Measurements from ENCODE around the gene HSD11B2. TPM values are rescaled to one million over a fixed set of nuclear protein-coding genes. Genes with fewer than 3 reads are reported as not detected.

HSD11B2 gene
- total RNA-seq, 1 experiment from 2014 or later, result 2.4 TPM

- Histone ChIP-seq H3K4me3 (ENCODE audit: low read length) (no peak overlapping the region), H3K9me2 (replicated peaks; ENCODE audit: low read length) (no peaks in the 10 kb centered on the region), H3K4me2 (ENCODE audit: low read length) (no peak overlapping the region), H3K79me2 (ENCODE audit: low read length) (no peaks in the 10 kb centered on the region), H3K27me3 (ENCODE audit: low read length) (no peaks in the 10 kb centered on the region), H2AFZ (ENCODE audit: low read length) (no peak overlapping the region), H3K27ac (ENCODE audit: low read length) (no peak overlapping the region), H4K20me1 (ENCODE audit: low read length) (no peaks in the 10 kb centered on the region), H3K4me1 (ENCODE audit: insufficient read depth, low read length) (no peaks in the 10 kb centered on the region), H3K36me3 (ENCODE audit: low read depth, low read length) (no peaks in the 10 kb centered on the region), H3K9ac (ENCODE audit: low read length) (no peak overlapping the region), H3F3A (ENCODE audit: low read length, unreplicated experiment) (no peaks in the 10 kb centered on the region), H3K9me3 (ENCODE audit: low read length) (no peaks in the 10 kb centered on the region)
- no peak for DNase-seq
- POLR2A ChIA-PET (ENCODE audit: unreplicated experiment), result no interaction called here
- no peak for ATAC-seq
- CTCF ChIA-PET, result no interaction called here
- no TSS peak for BruUV-seq (replicated peaks)
- intact Hi-C loops (cut with micrococcal nuclease), result no loop called here
- no peak for TF ChIP-seq EZH2phosphoT487 (IDR thresholded peaks at IDR 0.05; ENCODE audit: borderline replicate concordance, low read length)
- TF ChIP-seq EZH2 (IDR thresholded peaks at IDR 0.05; ENCODE audit: low read length, unreplicated experiment), result no peak
- TF ChIP-seq CTCF (conservative IDR thresholded peaks at IDR 0.05; ENCODE audit: low read depth, low read length), result no peak
Observed at GRCh38 chr16:67423015-67423414, 7.9 kb upstream of the HSD11B2 start.

GRCh38 chr16:67423611-67424260, 7.2 kb upstream of the HSD11B2 start:
- no peak overlapping the region for H3K9ac ChIP-seq (ENCODE audit: low read length)
- H3K79me2 ChIP-seq (ENCODE audit: low read length), result no peaks in the 10 kb centered on the region
- no peak overlapping the region for H3K4me2 ChIP-seq (ENCODE audit: low read length)
- CTCF ChIA-PET, result no interaction called here
- no peak for ATAC-seq
- H4K20me1 ChIP-seq (ENCODE audit: low read length), result no peaks in the 10 kb centered on the region
- H3K36me3 ChIP-seq (ENCODE audit: low read depth, low read length), result no peaks in the 10 kb centered on the region
- H3K27ac ChIP-seq (ENCODE audit: low read length), result no peak overlapping the region
- H3K4me1 ChIP-seq (ENCODE audit: insufficient read depth, low read length), result no peaks in the 10 kb centered on the region
- no peak for DNase-seq
- no peaks in the 10 kb centered on the region for H3K27me3 ChIP-seq (ENCODE audit: low read length)
- H2AFZ ChIP-seq (ENCODE audit: low read length), result no peak overlapping the region
- H3F3A ChIP-seq (ENCODE audit: low read length, unreplicated experiment), result no peaks in the 10 kb centered on the region
- no peaks in the 10 kb centered on the region for H3K9me3 ChIP-seq (ENCODE audit: low read length)
- BruUV-seq (replicated peaks), result no TSS peak
- H3K9me2 ChIP-seq (replicated peaks; ENCODE audit: low read length), result no peaks in the 10 kb centered on the region
- no peak overlapping the region for H3K4me3 ChIP-seq (ENCODE audit: low read length)
- TF ChIP-seq EZH2 (IDR thresholded peaks at IDR 0.05; ENCODE audit: low read length, unreplicated experiment) (no peak), CTCF (conservative IDR thresholded peaks at IDR 0.05; ENCODE audit: low read depth, low read length) (no peak), EZH2phosphoT487 (IDR thresholded peaks at IDR 0.05; ENCODE audit: borderline replicate concordance, low read length) (no peak)
- POLR2A ChIA-PET (ENCODE audit: unreplicated experiment), result no interaction called here
- intact Hi-C loops (cut with micrococcal nuclease), result no loop called here

DNA sequence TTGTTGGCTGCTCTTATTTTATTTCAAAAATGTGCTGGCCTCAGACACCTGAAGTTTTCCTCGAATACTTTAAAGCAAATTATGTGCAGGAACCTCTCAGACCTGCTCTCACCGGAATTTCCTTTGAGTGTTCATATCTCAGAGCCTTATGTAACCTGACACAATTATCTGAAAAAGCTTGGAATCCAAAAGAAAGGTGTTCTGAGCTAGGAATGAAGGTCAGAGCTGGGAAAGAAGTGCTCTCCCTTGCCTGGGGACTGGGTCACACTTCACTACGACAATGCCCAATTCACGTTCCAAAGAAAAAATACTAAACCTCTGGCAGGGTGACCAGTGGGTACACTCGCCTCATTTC, 6.7 kb upstream of the HSD11B2 start:
- ChIA-PET CTCF (no interaction called here), POLR2A (ENCODE audit: unreplicated experiment) (no interaction called here)
- Histone ChIP-seq H3K9me2 (replicated peaks; ENCODE audit: low read length) (no peaks in the 10 kb centered on the region), H3F3A (ENCODE audit: low read length, unreplicated experiment) (no peaks in the 10 kb centered on the region), H3K9me3 (ENCODE audit: low read length) (no peaks in the 10 kb centered on the region), H3K36me3 (ENCODE audit: low read depth, low read length) (no peaks in the 10 kb centered on the region), H3K4me1 (ENCODE audit: insufficient read depth, low read length) (no peaks in the 10 kb centered on the region), H3K9ac (ENCODE audit: low read length) (no peak overlapping the region), H3K4me3 (ENCODE audit: low read length) (no peak overlapping the region), H3K27ac (ENCODE audit: low read length) (no peak overlapping the region), H3K27me3 (ENCODE audit: low read length) (no peaks in the 10 kb centered on the region), H2AFZ (ENCODE audit: low read length) (no peak overlapping the region), H3K4me2 (ENCODE audit: low read length) (no peak overlapping the region), H3K79me2 (ENCODE audit: low read length) (no peaks in the 10 kb centered on the region), H4K20me1 (ENCODE audit: low read length) (no peaks in the 10 kb centered on the region)
- intact Hi-C loops (cut with micrococcal nuclease), result no loop called here
- TF ChIP-seq EZH2 (IDR thresholded peaks at IDR 0.05; ENCODE audit: low read length, unreplicated experiment), result no peak
- TF ChIP-seq CTCF (conservative IDR thresholded peaks at IDR 0.05; ENCODE audit: low read depth, low read length), result no peak
- TF ChIP-seq EZH2phosphoT487 (IDR thresholded peaks at IDR 0.05; ENCODE audit: borderline replicate concordance, low read length), result no peak
- no TSS peak for BruUV-seq (replicated peaks)
- no peak for DNase-seq
- no peak for ATAC-seq
